ENCODE measurements around the gene CCDC201.
"Not testable (repeated sequence)": the region's sequence is repeated elsewhere in the genome, so short reads cannot be mapped to it uniquely, and the experiment has no call there.

Gene CCDC201

GRCh38 chr7:45874408-45875131 lies 1.7 kb upstream of the CCDC201 start:
- DNase-seq (ENCODE audit: low read depth) = no peak

DNA sequence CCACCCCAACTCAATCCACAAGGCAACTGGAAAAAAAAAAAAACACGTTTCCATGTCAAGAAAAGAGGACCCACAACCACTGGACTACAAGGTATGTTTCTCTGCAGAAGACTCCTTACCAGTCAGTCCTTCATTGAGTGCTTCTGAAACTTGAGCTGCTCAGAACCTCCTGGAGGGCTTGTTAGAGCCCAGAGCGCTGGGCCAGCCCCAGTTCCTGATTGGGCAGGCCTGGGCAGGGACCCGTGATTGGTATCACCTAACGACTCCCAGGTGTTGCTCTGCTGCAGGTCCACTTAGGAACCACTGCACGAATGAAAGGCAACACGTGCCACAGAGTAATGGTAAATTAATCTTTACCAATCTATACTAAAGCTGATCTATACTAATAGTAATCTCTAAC lies 473 bp upstream of the CCDC201 start:
- DNase-seq (ENCODE audit: low read depth) = no peak

- DNase-seq (ENCODE audit: low read depth) = no peak
Measured at GRCh38 chr7:45872116-45873034, 507 bp downstream of the CCDC201 start.

- DNase-seq (ENCODE audit: low read depth) = no peak
Measured at GRCh38 chr7:45869426-45869825, 3.5 kb downstream of the CCDC201 start.

DNA sequence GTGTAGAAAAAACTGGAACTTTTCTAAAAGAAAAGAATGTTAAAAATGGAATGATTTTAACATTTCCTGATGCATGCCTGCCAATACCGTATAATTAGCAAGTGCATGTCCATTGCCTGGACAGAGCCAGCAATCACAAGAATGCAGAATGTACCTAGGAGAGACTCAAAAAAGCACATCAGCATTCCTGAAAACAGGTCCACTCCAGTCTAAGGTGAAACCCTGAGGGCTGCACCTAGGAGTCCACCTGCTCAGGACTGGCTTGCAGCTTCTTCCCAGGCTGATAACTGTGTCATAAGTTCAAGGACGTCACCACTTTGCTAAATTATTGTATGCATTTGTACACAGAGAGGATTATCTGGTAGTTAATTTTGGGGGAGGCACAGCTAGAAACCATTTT lies 5.4 kb downstream of the CCDC201 start:
- no peak for DNase-seq (ENCODE audit: low read depth)

GRCh38 chr7:45865594-45866410 lies 7.1 kb downstream of the CCDC201 start:
- no peak for DNase-seq (ENCODE audit: low read depth)

DNA sequence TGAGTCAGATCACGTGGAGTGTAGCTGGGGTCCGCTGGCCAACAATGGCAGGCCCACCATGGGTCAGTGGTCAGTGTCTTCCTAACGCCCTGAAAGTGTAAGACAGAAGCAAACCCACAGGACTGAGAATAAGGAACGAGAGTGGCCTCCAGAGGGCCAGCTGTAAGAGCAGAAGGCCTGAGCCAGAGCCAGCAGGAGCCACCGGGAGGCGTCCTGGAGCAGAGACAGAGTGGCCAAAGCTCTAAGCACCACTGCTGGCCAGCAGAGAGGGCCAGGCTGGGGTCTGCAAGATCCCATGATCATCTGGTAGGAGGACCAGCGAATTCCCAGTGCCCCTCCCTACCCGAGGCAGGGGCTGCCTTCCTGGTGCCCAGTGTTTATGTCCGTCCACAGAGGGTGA lies 9.2 kb downstream of the CCDC201 start:
- no peak for DNase-seq (ENCODE audit: low read depth)

- not testable (repeated sequence) for DNase-seq (ENCODE audit: low read depth)
Measured at GRCh38 chr7:45856888-45857287, 16.0 kb downstream of the CCDC201 start.

- not testable (repeated sequence) for DNase-seq (ENCODE audit: low read depth)
Measured at GRCh38 chr7:45855680-45856079, 17.2 kb downstream of the CCDC201 start.

DNA sequence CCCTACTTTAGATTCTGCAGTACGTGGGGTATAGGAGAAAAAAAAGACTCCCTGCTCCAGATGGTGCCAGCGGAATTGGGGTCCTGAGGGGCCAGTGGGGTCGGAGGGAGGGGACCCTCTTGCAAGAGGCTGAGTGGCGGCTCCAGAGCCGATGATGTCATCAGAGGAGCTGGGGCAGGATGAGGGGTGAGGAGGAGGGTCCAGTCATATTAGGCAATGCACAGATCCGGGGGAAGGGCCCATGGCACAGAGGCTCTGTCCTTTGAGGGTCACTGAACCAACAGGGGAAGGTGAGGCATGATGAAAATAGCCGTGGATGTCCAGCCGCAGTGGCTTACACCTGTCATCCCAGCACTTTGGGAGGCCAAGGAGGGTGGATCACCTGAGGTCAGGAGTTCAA lies 19.4 kb downstream of the CCDC201 start:
- not testable (repeated sequence) for DNase-seq (ENCODE audit: low read depth)

DNA sequence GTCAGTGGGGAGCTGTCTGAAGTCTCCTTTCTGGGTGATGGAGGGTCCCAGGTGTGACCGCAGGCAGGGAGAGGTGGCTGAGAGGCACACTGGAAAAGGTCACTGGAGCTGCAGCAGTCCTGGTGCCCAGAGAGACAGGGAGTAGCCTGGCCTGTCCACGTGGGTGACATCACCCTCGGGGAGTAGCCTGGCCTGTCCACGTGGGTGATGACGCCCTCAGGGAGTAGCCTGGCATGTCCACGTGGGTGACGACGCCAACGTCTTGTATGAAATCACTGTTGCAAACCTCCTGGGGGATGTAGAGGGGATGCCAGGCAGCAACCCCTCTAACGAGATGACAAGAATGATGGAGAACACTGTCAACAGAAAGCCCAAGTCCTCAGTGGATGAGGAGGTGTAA lies 19.9 kb downstream of the CCDC201 start:
- not testable (repeated sequence) for DNase-seq (ENCODE audit: low read depth)

DNA sequence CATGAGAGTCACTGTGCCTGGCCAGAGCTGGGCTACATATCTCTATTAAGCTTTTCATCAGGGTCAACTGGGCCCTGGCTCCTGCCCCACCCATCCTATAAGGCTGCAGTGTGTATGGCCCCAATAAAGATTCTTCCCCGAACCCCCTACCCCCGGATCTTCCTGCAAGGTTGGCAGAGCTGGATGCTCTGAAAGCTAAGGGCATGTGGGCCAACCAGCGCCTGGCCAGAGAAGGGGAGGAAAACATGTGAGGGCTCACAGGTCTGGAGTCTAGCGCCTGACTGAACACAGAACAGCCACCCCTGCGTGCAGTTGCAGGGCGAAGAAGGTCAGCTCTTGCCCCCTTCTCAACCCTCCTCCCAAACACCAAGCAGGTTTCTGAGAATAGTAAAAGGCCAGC lies 24.1 kb downstream of the CCDC201 start:
- DNase-seq (ENCODE audit: low read depth) = not testable (repeated sequence)

DNA sequence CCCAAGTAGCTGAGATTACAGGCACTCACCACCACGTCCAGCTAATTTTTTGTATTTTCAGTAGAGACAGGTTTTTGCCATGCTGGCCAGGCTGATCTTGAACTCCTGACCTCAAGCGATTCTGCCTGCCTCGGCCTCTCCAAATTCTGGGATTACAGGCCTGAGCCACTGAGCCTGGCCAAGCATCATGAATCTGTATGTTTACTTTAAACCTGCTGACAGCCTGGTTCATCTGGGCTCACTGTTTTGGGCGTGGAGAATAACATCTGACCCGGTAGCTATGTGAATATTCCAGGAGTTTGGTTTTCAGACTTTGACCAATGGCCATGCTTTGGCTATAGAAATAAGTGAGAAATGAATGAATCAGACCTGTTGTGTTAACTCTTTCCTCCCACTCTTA lies 26.3 kb downstream of the CCDC201 start:
- DNase-seq (ENCODE audit: low read depth) = not testable (repeated sequence)

GRCh38 chr7:45841926-45842717 lies 30.8 kb downstream of the CCDC201 start:
- DNase-seq (ENCODE audit: low read depth) = not testable (repeated sequence)

GRCh38 chr7:45838852-45839251 lies 34.0 kb downstream of the CCDC201 start:
- not testable (repeated sequence) for DNase-seq (ENCODE audit: low read depth)

DNA sequence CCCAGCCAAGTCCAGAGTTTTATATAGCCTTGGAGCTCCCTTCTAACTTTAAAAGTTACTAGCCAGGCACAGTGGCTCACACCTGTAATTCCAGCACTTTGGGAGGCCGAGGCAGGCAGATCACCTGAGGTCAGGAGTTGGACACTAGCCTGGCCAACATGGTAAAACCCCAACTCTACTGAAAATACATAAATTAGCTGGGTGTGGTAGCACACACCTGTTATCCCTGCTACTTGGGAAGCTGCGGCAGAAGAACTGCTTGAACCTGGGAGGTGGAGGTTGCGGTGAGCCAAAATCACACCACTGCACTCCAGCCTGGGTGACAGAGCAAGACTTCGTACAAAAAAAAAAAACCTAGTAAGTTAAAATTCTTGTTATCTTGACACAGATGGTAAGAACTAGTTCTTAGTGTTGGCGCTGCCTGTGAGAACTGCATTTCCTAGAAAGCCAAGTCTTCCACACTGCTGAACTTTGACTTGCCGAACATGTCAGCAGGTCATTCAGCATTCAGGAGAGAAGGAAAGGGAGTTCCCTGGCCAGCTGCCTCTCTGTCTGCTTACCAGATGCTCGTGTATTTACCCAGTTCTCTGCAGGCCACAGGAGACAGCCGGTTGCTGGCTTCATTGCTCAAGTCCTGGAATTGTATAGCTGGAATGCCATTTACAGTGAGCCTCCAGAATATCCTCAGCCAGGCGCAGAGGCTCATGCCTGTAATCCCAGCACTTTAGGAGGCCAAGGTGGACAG lies 40.3 kb downstream of the CCDC201 start:
- not testable (repeated sequence) for DNase-seq (ENCODE audit: low read depth)

DNA sequence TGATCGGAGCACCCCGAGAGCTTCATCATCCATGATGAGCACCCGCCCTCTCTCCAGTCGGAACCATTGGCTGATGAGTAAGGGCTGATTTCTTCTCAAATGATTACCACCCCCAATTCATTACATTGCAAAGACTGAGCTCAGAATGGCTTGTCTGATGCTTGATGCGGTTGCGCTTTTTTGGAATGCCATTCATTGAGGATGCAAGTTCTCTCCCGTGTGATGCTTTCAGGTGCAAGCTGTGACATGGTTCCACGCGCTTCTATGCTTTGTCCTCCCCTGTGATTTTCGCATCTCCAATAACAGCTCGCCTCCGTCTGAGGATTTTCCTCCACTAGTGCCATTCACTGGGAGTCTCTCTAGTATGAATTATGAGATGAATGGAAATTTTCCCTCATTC lies 43.0 kb downstream of the CCDC201 start:
- not testable (repeated sequence) for DNase-seq (ENCODE audit: low read depth)

GRCh38 chr7:45827731-45828130 lies 45.2 kb downstream of the CCDC201 start:
- not testable (repeated sequence) for DNase-seq (ENCODE audit: low read depth)

GRCh38 chr7:45826550-45826949 lies 46.3 kb downstream of the CCDC201 start:
- DNase-seq (ENCODE audit: low read depth) = not testable (repeated sequence)

DNA sequence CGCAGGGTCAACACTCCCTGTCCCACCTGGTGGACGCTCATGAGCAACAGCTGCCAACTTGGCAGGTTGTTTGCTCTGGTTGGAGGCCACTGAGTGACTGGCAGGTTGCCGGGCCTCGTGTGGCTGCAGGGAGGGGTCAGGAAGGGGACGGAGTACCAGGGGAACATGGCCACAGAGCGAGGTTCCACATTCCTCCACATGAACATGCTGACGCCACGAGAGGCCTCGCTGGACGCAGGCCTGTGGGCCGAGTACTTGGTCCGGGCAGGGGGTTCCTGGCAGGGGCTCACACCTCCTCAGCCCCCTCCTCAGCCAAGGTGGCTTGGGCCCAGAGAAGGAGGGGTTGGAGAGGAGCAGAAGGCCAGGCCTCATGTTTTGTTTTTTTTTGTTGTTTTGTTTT lies 54.1 kb downstream of the CCDC201 start:
- DNase-seq (ENCODE audit: low read depth) = not testable (repeated sequence)

DNA sequence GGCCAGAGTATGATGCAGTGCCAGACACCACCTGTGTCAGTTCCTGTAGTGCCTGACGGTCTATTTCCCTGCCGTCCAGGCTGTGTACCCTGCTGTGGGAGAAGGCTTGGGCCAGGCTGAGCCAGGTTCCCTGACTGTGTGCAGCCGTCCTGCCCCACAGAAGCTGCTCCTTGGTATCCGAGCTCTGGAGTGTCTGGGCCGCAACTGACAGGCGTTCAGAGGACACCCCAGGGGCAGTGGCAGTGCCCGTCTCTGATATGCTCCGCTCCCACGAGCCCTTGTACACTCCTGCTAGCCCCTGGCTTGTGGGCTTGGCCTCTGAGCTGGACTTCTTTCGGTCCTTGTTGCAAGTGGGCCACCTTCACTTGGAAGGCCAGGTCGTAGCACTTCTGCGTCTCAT lies 55.0 kb downstream of the CCDC201 start:
- DNase-seq (ENCODE audit: low read depth) = not testable (repeated sequence)
